GM19463 (cell line): Measurements from ENCODE around the gene ZFAND3.
A peak's percentile ranks its signal among the peaks of the same experiment; 100 is the strongest.
"Not testable (repeated sequence)": the region's sequence is repeated elsewhere in the genome, so short reads cannot be mapped to it uniquely, and the experiment has no call there.

Experiments used
- ATAC-seq: cut with Tn5 transposase; IDR thresholded peaks from one replicate; pipeline ENCODE4 v1.9.1; 2021; ENCODE audit warnings: mild to moderate bottlenecking, moderate library complexity; ENCODE audit not compliant: unreplicated experiment

ZFAND3 gene

DNA sequence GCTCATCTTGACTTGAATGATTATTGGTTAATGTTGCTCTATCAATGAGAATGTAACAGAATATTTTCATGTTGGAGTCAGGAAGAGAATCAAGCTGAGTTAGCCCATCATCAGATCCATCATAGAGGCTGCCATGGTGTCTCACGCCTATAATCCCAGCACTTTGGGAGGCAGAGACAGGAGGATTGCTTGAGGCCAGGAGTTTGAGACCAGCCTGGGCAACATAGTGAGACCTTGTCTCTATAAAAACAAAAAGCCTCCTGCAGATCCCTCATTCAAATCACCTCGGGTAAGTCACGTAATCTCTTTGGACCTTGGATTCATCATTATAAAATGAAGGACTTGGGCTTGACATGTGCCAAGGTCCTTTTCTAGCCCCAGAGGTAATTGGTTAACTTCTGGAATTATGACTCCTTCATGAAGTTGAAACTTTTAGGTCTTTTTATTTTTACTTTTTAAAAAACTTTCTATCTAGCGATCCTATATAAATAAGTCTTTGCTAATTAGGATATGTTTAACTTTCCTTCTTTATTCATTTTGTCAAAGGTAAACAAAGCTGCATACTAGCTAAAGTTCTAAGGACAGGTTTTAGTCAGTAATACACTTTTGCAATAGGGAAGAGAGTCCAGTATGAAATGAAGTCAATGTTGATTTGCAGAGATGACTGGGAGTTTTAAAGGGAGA is 110.9 kb downstream of the ZFAND3 start:
- ATAC-seq = no peak

- no peak for ATAC-seq
Observed at GRCh38 chr6:37931066-37931465, 111.5 kb downstream of the ZFAND3 start.

DNA sequence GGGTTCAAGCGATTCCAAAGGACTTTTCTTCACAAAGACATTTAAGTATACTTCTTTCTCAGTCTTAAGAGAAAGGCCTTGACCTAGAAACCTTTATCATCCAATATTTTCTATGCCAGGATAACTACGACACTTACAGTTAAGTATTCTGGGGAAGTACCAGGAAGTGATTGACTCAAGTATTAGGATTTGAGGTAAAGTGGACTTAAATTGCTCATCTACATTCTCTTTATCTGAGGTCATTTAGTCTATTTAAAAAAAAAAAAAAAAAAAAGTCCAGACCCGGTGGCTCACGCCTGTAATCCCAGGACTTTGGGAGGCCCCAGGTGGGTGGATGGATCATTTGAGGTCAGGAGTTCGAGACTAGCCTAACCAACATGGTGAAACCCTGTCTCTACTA is 114.7 kb downstream of the ZFAND3 start:
- no peak for ATAC-seq

GRCh38 chr6:37936150-37936549 is 116.6 kb downstream of the ZFAND3 start:
- ATAC-seq = no peak

GRCh38 chr6:37936906-37937305 is 117.4 kb downstream of the ZFAND3 start:
- no peak for ATAC-seq

GRCh38 chr6:37938909-37939308 is 119.4 kb downstream of the ZFAND3 start:
- ATAC-seq = no peak

- ATAC-seq = no peak
Observed at GRCh38 chr6:37940074-37940847, 120.7 kb downstream of the ZFAND3 start.

- no peak for ATAC-seq
Observed at GRCh38 chr6:37941871-37942270, 122.3 kb downstream of the ZFAND3 start.

- ATAC-seq = no peak
Observed at GRCh38 chr6:37942606-37943376, 123.3 kb downstream of the ZFAND3 start.

GRCh38 chr6:37943436-37944058 is 124.0 kb downstream of the ZFAND3 start:
- no peak for ATAC-seq

DNA sequence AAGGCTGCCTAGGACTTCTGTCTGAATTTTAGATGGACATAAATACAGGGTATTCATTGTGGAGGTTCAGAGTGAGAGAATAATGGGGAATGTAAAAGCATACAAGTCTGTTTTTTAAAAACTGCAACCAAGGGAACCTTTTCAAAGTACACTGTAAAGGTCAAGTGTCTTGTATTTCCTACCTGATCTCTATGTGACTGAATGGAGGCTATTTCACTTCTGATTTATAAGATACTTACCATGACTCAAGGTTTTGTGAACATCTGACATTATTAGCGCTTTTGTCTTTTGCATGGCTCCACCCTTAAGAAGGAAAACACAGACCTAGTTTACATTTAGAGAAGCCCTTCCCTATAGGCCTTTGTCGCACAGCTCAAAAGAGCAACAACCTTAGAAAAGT is 126.5 kb downstream of the ZFAND3 start:
- no peak for ATAC-seq

GRCh38 chr6:37947468-37947867 is 127.9 kb downstream of the ZFAND3 start:
- no peak for ATAC-seq

- not testable (repeated sequence) for ATAC-seq
Observed at GRCh38 chr6:37948584-37948983, 129.1 kb downstream of the ZFAND3 start.

DNA sequence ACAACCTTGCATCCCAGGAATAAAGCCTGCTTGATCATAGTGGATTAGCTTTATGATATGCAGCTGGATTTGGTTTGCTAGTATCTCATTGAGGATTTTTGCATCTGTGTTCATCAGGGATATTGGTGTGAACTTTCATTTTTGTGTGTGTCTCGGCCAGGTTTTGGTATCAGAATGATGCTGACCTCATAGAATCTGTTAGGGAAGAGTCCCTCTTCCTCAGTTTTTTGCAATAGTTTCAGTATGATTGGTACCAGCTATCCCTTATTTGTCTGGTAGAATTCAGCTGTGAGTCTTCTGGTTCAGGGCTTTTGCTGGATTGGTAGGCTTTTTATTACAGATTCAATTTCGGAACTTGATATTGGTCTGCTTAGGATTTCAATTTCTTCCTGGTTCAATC is 132.5 kb downstream of the ZFAND3 start:
- ATAC-seq = peak; percentile 54

DNA sequence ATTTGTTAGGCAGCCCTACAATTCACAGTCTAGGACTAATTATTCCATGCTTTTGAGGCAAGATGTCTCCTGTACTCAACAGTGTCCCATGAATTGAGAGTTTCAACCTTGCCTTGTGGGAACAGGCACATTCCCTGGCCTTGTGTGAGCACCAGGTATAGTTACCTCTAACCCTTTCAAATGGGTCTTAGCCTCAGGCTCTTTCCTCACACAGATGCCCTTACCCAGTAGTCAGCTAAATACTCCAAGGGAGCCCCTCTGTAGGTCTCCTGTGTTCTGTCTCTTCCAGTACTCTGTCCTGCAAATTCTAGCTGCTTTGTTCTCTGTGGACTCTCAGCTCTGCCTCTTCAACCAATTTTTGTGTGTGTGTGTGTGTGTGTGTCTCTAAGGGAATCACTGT is 135.3 kb downstream of the ZFAND3 start:
- ATAC-seq = no peak

GRCh38 chr6:37956711-37957275 is 137.3 kb downstream of the ZFAND3 start:
- ATAC-seq = no peak

DNA sequence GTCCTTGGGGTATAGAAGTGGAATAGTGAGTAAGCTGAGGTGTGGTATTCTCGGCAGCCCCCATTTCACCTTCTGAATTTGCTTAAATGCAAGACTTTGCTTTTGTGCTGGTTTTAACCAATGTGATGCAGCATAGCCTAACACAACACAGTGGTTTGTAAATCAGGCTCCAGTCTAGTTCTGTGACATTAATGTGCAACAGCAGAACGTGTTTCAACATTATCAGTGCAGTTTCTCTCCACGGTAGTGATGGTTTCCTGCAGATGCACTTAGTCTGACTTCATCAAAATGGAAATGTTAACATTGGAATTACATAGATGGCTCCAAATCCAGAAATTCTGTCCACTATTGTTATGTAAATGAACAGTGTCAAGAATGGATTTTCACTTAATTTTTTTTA is 139.5 kb downstream of the ZFAND3 start:
- ATAC-seq = no peak

- no peak for ATAC-seq
Observed at GRCh38 chr6:37960139-37960935, 140.8 kb downstream of the ZFAND3 start.

- not testable (repeated sequence) for ATAC-seq
Observed at GRCh38 chr6:37962481-37963080, 143.1 kb downstream of the ZFAND3 start.
